CD14-positive monocyte (primary cell): ENCODE results near the gene NINL. TPM values are rescaled to one million over a fixed set of nuclear protein-coding genes. Genes with fewer than 3 reads are reported as not detected.

Source experiments
- DNase-seq, 3 donors: peaks; one replicate each; pipeline ENCODE4 v3.0.0-alpha.2; 2011 to 2022
- H2AFZ ChIP-seq: 2 replicates; pipeline ENCODE4 v1.6.0; 2012; ENCODE audit warnings: mild to moderate bottlenecking, low read depth, low read length, inconsistent platforms; ENCODE audit not compliant: insufficient read depth, poor library complexity, severe bottlenecking
- H3K27ac ChIP-seq, 2 donors: 1 replicate in 1 of 2; 2 replicates in 1 of 2; pipeline ENCODE4 v1.5.1; 2012 to 2013; ENCODE audit warnings: low read length in 2 of 2, control low read depth in 1 of 2, inconsistent platforms in 1 of 2, low read depth in 1 of 2, mild to moderate bottlenecking in 1 of 2
- H3K27me3 ChIP-seq, 2 donors: one replicate each; pipeline versions ENCODE4 v1.6.0 to v1.6.1; 2011 to 2013; ENCODE audit warnings: low read length in 2 of 2; ENCODE audit not compliant: control insufficient read depth in 2 of 2, insufficient read depth in 2 of 2
- H3K36me3 ChIP-seq, 2 donors: replicated peaks in 1 of 2; 1 replicate in 1 of 2; 2 replicates in 1 of 2; pipeline versions ENCODE4 v1.5.1 to v1.6.1; 2012 to 2013; ENCODE audit warnings: low read length in 2 of 2, control low read depth in 1 of 2, inconsistent platforms in 1 of 2, mild to moderate bottlenecking in 1 of 2; ENCODE audit not compliant: insufficient read depth in 2 of 2, control insufficient read depth in 1 of 2
- H3K4me1 ChIP-seq, 2 donors: 1 replicate in 1 of 2; 2 replicates in 1 of 2; pipeline versions ENCODE4 v1.5.1 to v1.6.1; 2012 to 2013; ENCODE audit warnings: low read length in 2 of 2, control low read depth in 1 of 2, inconsistent platforms in 1 of 2, mild to moderate bottlenecking in 1 of 2, moderate library complexity in 1 of 2; ENCODE audit not compliant: insufficient read depth in 2 of 2, control insufficient read depth in 1 of 2
- H3K4me2 ChIP-seq: replicated peaks from 2 replicates; pipeline ENCODE3; 2012; ENCODE audit warnings: low read length, moderate library complexity, mild to moderate bottlenecking; ENCODE audit not compliant: poor library complexity, severe bottlenecking; ENCODE audit errors: extremely low read depth
- H3K4me3 ChIP-seq, 3 experiments: fragments of 200-600 bp in 1 of 3; sonication (generic) in 1 of 3; replicated peaks in 1 of 3; 1 replicate in 2 of 3; 2 replicates in 1 of 3; pipeline ENCODE4 v1.5.1; 2011 to 2013; ENCODE audit warnings: low read length in 3 of 3, mild to moderate bottlenecking in 3 of 3, control low read depth in 2 of 3, low read depth in 2 of 3, inconsistent platforms in 1 of 3, moderate library complexity in 1 of 3
- H3K79me2 ChIP-seq: 2 replicates; pipeline ENCODE4 v1.6.0; 2012; ENCODE audit warnings: mild to moderate bottlenecking, control low read depth, inconsistent platforms, low read length, moderate library complexity; ENCODE audit not compliant: insufficient read depth
- H3K9ac ChIP-seq: 2 replicates; pipeline ENCODE4 v1.6.0; 2017; ENCODE audit warnings: low read length, mild to moderate bottlenecking; ENCODE audit not compliant: insufficient read depth, poor library complexity, severe bottlenecking
- H3K9me3 ChIP-seq, 2 donors: replicated peaks in 1 of 2; 1 replicate in 1 of 2; 2 replicates in 1 of 2; pipeline versions ENCODE4 v1.5.1 to v1.6.1; 2012 to 2013; ENCODE audit warnings: low read length in 2 of 2, control low read depth in 1 of 2; ENCODE audit not compliant: control insufficient read depth in 1 of 2, insufficient read depth in 1 of 2
- H4K20me1 ChIP-seq: 2 replicates; pipeline ENCODE4 v1.6.0; 2012; ENCODE audit warnings: mild to moderate bottlenecking, low read length, control low read depth, moderate library complexity; ENCODE audit not compliant: insufficient read depth
- H3K27ac Mint-ChIP-seq, 7 donors: one replicate each; pipeline ENCODE4 v1.8.0; 2020; ENCODE audit warnings: mild to moderate bottlenecking in 7 of 7, mixed read lengths in 7 of 7, moderate library complexity in 6 of 7, inconsistent platforms in 2 of 7
- H3K27me3 Mint-ChIP-seq, 3 donors: one replicate each; pipeline ENCODE4 v1.8.0; 2021 to 2022; ENCODE audit warnings: low read depth in 3 of 3, mild to moderate bottlenecking in 3 of 3, mixed read lengths in 3 of 3, moderate library complexity in 3 of 3, inconsistent platforms in 1 of 3
- H3K36me3 Mint-ChIP-seq, 2 donors: one replicate each; pipeline ENCODE4 v1.8.0; 2020; ENCODE audit warnings: mixed read lengths in 2 of 2, inconsistent platforms in 1 of 2, mild to moderate bottlenecking in 1 of 2
- H3K4me1 Mint-ChIP-seq: one replicate; pipeline ENCODE4 v1.8.0; 2020; ENCODE audit warnings: mild to moderate bottlenecking, mixed read lengths
- H3K4me3 Mint-ChIP-seq, 2 donors: one replicate each; pipeline ENCODE4 v1.8.0; 2020; ENCODE audit warnings: mild to moderate bottlenecking in 2 of 2, mixed read lengths in 2 of 2, moderate library complexity in 1 of 2
- H3K9me3 Mint-ChIP-seq, 7 donors: one replicate each; pipeline ENCODE4 v1.8.0; 2020 to 2022; ENCODE audit warnings: mixed read lengths in 7 of 7, mild to moderate bottlenecking in 6 of 7, moderate library complexity in 6 of 7, inconsistent platforms in 2 of 7
- CTCF ChIP-seq: fragments of 200-600 bp; IDR thresholded peaks from one replicate; pipeline ENCODE4 v1.8.0; 2022; ENCODE audit warnings: antibody characterized with exemption, mild to moderate bottlenecking
- WGBS: methylation state at CpG from one replicate; pipeline ENCODE4 v1.1.5; 2013; ENCODE audit warnings: missing lambda C conversion rate; ENCODE audit not compliant: insufficient coverage; 5-methylcytosine and 5-hydroxymethylcytosine counted together
- intact Hi-C, 2 donors: fragments of 100-400 bp; cut with micrococcal nuclease; formaldehyde crosslinking; loops; one replicate each; pipeline versions ENCODE4 v1.15.0 to v1.15.1; 2023
- polyA plus RNA-seq, 3 donors: library from polyadenylated mRNA; depleted of rRNA in 1 of 3; unstranded in 2 of 3; stranded (reverse) in 1 of 3; fragments of 300-500 nt in 2 of 3; fragments of >200 nt in 1 of 3; fragmentation: Illumina TruSeq in 2 of 3; gene quantifications; 1 replicate in 2 of 3; 2 replicates in 1 of 3; pipeline ENCODE4 v1.2.3, GENCODE V29; 2012 to 2021

The NINL gene
- polyA plus RNA-seq, 3 donors: 0.08 to 0.15 TPM; not detected in 1

GRCh38 chr20:25538838-25539665, 46.3 kb downstream of the NINL start:
- no peaks in the 10 kb centered on the region for H3K9me3 ChIP-seq
- no peaks in the 10 kb centered on the region for H4K20me1 ChIP-seq
- H3K4me2 ChIP-seq: no peak overlapping the region
- no peak for DNase-seq
- no peak overlapping the region for H3K27ac ChIP-seq
- TF ChIP-seq CTCF: no peak
- intact Hi-C loops: no loop called here
- no peak overlapping the region for H2AFZ ChIP-seq
- H3K4me3 ChIP-seq: no peak overlapping the region
- no peaks in the 10 kb centered on the region for H3K79me2 ChIP-seq
- Mint-ChIP-seq H3K9me3 (peaks cover 0 to 2% (median 0%) of the 10 kb centered on the region in 7 donors), H3K27ac (no peak overlapping the region), H3K27me3 (peaks cover 0 to 2% (median 0%) of the 10 kb centered on the region in 3 donors), H3K4me1 (peaks cover 13% of the 10 kb centered on the region), H3K4me3 (no peak overlapping the region), H3K36me3 (no peaks in the 10 kb centered on the region)
- H3K36me3 ChIP-seq: no peaks in the 10 kb centered on the region
- H3K27me3 ChIP-seq: no peaks in the 10 kb centered on the region
- WGBS: 95% methylated on average over 17 of the region's 17 CpGs
- no peak overlapping the region for H3K9ac ChIP-seq
- peaks cover 7 to 9% of the 10 kb centered on the region in 2 donors for H3K4me1 ChIP-seq

GRCh38 chr20:25537890-25538289, 47.4 kb downstream of the NINL start:
- H3K79me2 ChIP-seq: no peaks in the 10 kb centered on the region
- H3K9ac ChIP-seq: no peak overlapping the region
- no peak overlapping the region for H3K27ac Mint-ChIP-seq
- H4K20me1 ChIP-seq: no peaks in the 10 kb centered on the region
- H2AFZ ChIP-seq: no peak overlapping the region
- H3K27ac ChIP-seq: no peak overlapping the region
- 97% methylated on average over 8 of the region's 13 CpGs for WGBS
- no peaks in the 10 kb centered on the region for H3K36me3 ChIP-seq
- no peaks in the 10 kb centered on the region for H3K27me3 ChIP-seq
- no peak for TF ChIP-seq CTCF
- H3K4me1 Mint-ChIP-seq: peaks cover 13% of the 10 kb centered on the region
- H3K9me3 Mint-ChIP-seq: peaks cover 0 to 2% (median 0%) of the 10 kb centered on the region in 7 donors
- no peak overlapping the region for H3K4me3 ChIP-seq
- H3K4me1 ChIP-seq: peaks cover 7 to 9% of the 10 kb centered on the region in 2 donors
- H3K4me3 Mint-ChIP-seq: no peak overlapping the region
- intact Hi-C loops: no loop called here
- H3K4me2 ChIP-seq: no peak overlapping the region
- H3K9me3 ChIP-seq: no peaks in the 10 kb centered on the region
- no peaks in the 10 kb centered on the region for H3K36me3 Mint-ChIP-seq
- no peak for DNase-seq
- H3K27me3 Mint-ChIP-seq: peaks cover 0 to 4% (median 3%) of the 10 kb centered on the region in 3 donors
